GM12874 (cell line): ENCODE data around the gene GNAI1.

Experiments used
- CTCF ChIP-seq: IDR thresholded peaks from 2 replicates; pipeline ENCODE4 v1.5.1; 2011; ENCODE audit warnings: low read depth, mild to moderate bottlenecking, control low read depth, low read length, moderate library complexity; ENCODE audit not compliant: insufficient read depth

The GNAI1 gene

GRCh38 chr7:80170445-80170844, 35.8 kb downstream of the GNAI1 start:
- TF ChIP-seq CTCF = no peak

GRCh38 chr7:80172387-80172786, 37.8 kb downstream of the GNAI1 start:
- TF ChIP-seq CTCF = no peak

- no peak for TF ChIP-seq CTCF
Observed at GRCh38 chr7:80175744-80176143, 41.1 kb downstream of the GNAI1 start.

GRCh38 chr7:80181411-80181810, 46.8 kb downstream of the GNAI1 start:
- no peak for TF ChIP-seq CTCF

- no peak for TF ChIP-seq CTCF
Observed at GRCh38 chr7:80182630-80183276, 48.1 kb downstream of the GNAI1 start.

GRCh38 chr7:80183351-80183750, 48.7 kb downstream of the GNAI1 start:
- TF ChIP-seq CTCF = no peak

- no peak for TF ChIP-seq CTCF
Observed at GRCh38 chr7:80183900-80184685, 49.5 kb downstream of the GNAI1 start.
